ENCODE data around the gene KLRC4.
"Not testable (repeated sequence)": the region's sequence is repeated elsewhere in the genome, so short reads cannot be mapped to it uniquely, and the experiment has no call there.

The KLRC4 gene

GRCh38 chr12:10409392-10409791 is at the start of gene KLRC4:
TSS of gene KLRC4 (minus strand) at chr12:10409757. CDS start at chr12:10409575, 182 bp downstream.
- TF ChIP-seq CTCF (conservative IDR thresholded peaks at IDR 0.05) = no peak
- TF ChIP-seq ZFX (IDR thresholded peaks at IDR 0.05) = no peak
- H3K27ac ChIP-seq = no peak within 1 kb of the TSS

- no peak for TF ChIP-seq CTCF (conservative IDR thresholded peaks at IDR 0.05)
- TF ChIP-seq ZFX (IDR thresholded peaks at IDR 0.05) = no peak
- no peak overlapping the region for H3K27ac ChIP-seq
Measured at GRCh38 chr12:10457760-10458159, 48.2 kb upstream of the KLRC4 start.

- TF ChIP-seq ZFX (IDR thresholded peaks at IDR 0.05) (no peak), CTCF (conservative IDR thresholded peaks at IDR 0.05) (no peak)
- H3K27ac ChIP-seq = no peak overlapping the region
Measured at GRCh38 chr12:10456856-10457255, 47.3 kb upstream of the KLRC4 start.

GRCh38 chr12:10455766-10456165 is 46.2 kb upstream of the KLRC4 start:
- TF ChIP-seq ZFX (IDR thresholded peaks at IDR 0.05) (no peak), CTCF (conservative IDR thresholded peaks at IDR 0.05) (no peak)
- no peak overlapping the region for H3K27ac ChIP-seq

GRCh38 chr12:10454531-10454930 is 45.0 kb upstream of the KLRC4 start:
- no peak overlapping the region for H3K27ac ChIP-seq
- TF ChIP-seq ZFX (IDR thresholded peaks at IDR 0.05) (no peak), CTCF (conservative IDR thresholded peaks at IDR 0.05) (no peak)

- no peak within 1 kb of the TSS for H3K27ac ChIP-seq
- TF ChIP-seq ZFX (IDR thresholded peaks at IDR 0.05) (no peak), CTCF (conservative IDR thresholded peaks at IDR 0.05) (no peak)
Measured at GRCh38 chr12:10453156-10453555, 43.6 kb upstream of the KLRC4 start, which contains the start of gene KLRC1. TSS of gene KLRC1 (minus strand) at chr12:10453377. CDS start at chr12:10451156, 2,221 bp downstream.

GRCh38 chr12:10448236-10448635 is 38.7 kb upstream of the KLRC4 start:
- TF ChIP-seq CTCF (conservative IDR thresholded peaks at IDR 0.05) (no peak), ZFX (IDR thresholded peaks at IDR 0.05) (no peak)
- no peak overlapping the region for H3K27ac ChIP-seq

GRCh38 chr12:10446052-10446451 is 36.5 kb upstream of the KLRC4 start:
- not testable (repeated sequence) for H3K27ac ChIP-seq

- H3K27ac ChIP-seq = not testable (repeated sequence)
Measured at GRCh38 chr12:10441144-10441543, 31.6 kb upstream of the KLRC4 start.

- H3K27ac ChIP-seq = not testable (repeated sequence)
Measured at GRCh38 chr12:10439608-10440274, 30.2 kb upstream of the KLRC4 start.

GRCh38 chr12:10437601-10438000 is 28.0 kb upstream of the KLRC4 start:
- H3K27ac ChIP-seq = not testable (repeated sequence)

- H3K27ac ChIP-seq = not testable (repeated sequence)
Measured at GRCh38 chr12:10435816-10436215, 26.3 kb upstream of the KLRC4 start, which contains the start of gene KLRC2. TSS of gene KLRC2 (minus strand) at chr12:10436010. CDS start at chr12:10435986, 24 bp downstream.
